Measurements from ENCODE around the gene STXBP5. TPM values are rescaled to one million over a fixed set of nuclear protein-coding genes. Genes with fewer than 3 reads are reported as not detected.

The STXBP5 gene
- total and polyA plus RNA-seq, 4 donors = 1.9 to 8.9 (median 4.8) TPM

- no peaks in the 10 kb centered on the region for H3K27me3 ChIP-seq (ENCODE audit: control insufficient read depth in 4 of 4, insufficient read depth in 4 of 4, low read length in 3 of 4)
- no peaks in the 10 kb centered on the region for H3K36me3 ChIP-seq (ENCODE audit: control insufficient read depth in 4 of 4, insufficient read depth in 3 of 4, low read depth in 1 of 4, low read length in 3 of 4)
- H3K4me3 ChIP-seq (ENCODE audit: low read depth in 1 of 3, low read length in 3 of 3) = no peak overlapping the region
- 80% methylated on average over 2 of the region's 2 CpGs for WGBS
- no peak for TF ChIP-seq JUND (IDR thresholded peaks at IDR 0.05)
- TF ChIP-seq HNF4A (conservative IDR thresholded peaks at IDR 0.05) = no peak
- TF ChIP-seq, protein P1, sequence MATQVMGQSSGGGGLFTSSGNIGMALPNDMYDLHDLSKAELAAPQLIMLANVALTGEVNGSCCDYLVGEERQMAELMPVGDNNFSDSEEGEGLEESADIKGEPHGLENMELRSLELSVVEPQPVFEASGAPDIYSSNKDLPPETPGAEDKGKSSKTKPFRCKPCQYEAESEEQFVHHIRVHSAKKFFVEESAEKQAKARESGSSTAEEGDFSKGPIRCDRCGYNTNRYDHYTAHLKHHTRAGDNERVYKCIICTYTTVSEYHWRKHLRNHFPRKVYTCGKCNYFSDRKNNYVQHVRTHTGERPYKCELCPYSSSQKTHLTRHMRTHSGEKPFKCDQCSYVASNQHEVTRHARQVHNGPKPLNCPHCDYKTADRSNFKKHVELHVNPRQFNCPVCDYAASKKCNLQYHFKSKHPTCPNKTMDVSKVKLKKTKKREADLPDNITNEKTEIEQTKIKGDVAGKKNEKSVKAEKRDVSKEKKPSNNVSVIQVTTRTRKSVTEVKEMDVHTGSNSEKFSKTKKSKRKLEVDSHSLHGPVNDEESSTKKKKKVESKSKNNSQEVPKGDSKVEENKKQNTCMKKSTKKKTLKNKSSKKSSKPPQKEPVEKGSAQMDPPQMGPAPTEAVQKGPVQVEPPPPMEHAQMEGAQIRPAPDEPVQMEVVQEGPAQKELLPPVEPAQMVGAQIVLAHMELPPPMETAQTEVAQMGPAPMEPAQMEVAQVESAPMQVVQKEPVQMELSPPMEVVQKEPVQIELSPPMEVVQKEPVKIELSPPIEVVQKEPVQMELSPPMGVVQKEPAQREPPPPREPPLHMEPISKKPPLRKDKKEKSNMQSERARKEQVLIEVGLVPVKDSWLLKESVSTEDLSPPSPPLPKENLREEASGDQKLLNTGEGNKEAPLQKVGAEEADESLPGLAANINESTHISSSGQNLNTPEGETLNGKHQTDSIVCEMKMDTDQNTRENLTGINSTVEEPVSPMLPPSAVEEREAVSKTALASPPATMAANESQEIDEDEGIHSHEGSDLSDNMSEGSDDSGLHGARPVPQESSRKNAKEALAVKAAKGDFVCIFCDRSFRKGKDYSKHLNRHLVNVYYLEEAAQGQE (IDR thresholded peaks at IDR 0.05) = no peak
- TF ChIP-seq NR2F2 (IDR thresholded peaks at IDR 0.05) = no peak
- TF ChIP-seq TAF1 (conservative IDR thresholded peaks at IDR 0.05) = no peak
- no peak for TF ChIP-seq ZBTB33 (IDR thresholded peaks at IDR 0.05)
- no peak for TF ChIP-seq MAX (IDR thresholded peaks at IDR 0.05)
- no peak for TF ChIP-seq RAD21 (IDR thresholded peaks at IDR 0.05)
- no peak for TF ChIP-seq RXRA (IDR thresholded peaks at IDR 0.05)
- no peak for TF ChIP-seq FOXA1 (IDR thresholded peaks at IDR 0.05)
- TF ChIP-seq, protein P2, sequence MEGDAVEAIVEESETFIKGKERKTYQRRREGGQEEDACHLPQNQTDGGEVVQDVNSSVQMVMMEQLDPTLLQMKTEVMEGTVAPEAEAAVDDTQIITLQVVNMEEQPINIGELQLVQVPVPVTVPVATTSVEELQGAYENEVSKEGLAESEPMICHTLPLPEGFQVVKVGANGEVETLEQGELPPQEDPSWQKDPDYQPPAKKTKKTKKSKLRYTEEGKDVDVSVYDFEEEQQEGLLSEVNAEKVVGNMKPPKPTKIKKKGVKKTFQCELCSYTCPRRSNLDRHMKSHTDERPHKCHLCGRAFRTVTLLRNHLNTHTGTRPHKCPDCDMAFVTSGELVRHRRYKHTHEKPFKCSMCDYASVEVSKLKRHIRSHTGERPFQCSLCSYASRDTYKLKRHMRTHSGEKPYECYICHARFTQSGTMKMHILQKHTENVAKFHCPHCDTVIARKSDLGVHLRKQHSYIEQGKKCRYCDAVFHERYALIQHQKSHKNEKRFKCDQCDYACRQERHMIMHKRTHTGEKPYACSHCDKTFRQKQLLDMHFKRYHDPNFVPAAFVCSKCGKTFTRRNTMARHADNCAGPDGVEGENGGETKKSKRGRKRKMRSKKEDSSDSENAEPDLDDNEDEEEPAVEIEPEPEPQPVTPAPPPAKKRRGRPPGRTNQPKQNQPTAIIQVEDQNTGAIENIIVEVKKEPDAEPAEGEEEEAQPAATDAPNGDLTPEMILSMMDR (IDR thresholded peaks at IDR 0.05; ENCODE audit: low read depth, low read length, missing input control) = no peak
- no peak for TF ChIP-seq GABPA (IDR thresholded peaks at IDR 0.05 in 1 of 2, conservative IDR thresholded peaks at IDR 0.05 in 1 of 2)
- TF ChIP-seq SP1 (IDR thresholded peaks at IDR 0.05) = no peak
- no peak for TF ChIP-seq YY1 (IDR thresholded peaks at IDR 0.05)
- no peak for TF ChIP-seq FOXA2 (IDR thresholded peaks at IDR 0.05)
- no peak for TF ChIP-seq EGR1 (IDR thresholded peaks at IDR 0.05; ENCODE audit: low read depth in 2 of 2)
- TF ChIP-seq, protein P3, sequence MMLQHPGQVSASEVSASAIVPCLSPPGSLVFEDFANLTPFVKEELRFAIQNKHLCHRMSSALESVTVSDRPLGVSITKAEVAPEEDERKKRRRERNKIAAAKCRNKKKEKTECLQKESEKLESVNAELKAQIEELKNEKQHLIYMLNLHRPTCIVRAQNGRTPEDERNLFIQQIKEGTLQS (IDR thresholded peaks at IDR 0.05) = no peak
- no peak overlapping the region for H3K27ac ChIP-seq (ENCODE audit: low read depth in 1 of 2, low read length in 2 of 2)
- H3K9me3 ChIP-seq (ENCODE audit: control insufficient read depth in 4 of 4, low read length in 3 of 4) = no peaks in the 10 kb centered on the region
- H3K9ac ChIP-seq (ENCODE audit: low read depth in 1 of 2, low read length in 2 of 2) = no peak overlapping the region
- DNase-seq (ENCODE audit: low spot score) = no peak
- peaks cover 2 to 7% (median 2%) of the 10 kb centered on the region in 4 donors for H3K4me1 ChIP-seq (ENCODE audit: control insufficient read depth in 4 of 4, insufficient read depth in 4 of 4, low read length in 3 of 4)
These were observed 5.7 kb downstream of the STXBP5 start for GRCh38 chr6:147209762-147210449.

Data from liver (tissue), 9 donors.